Measurements from ENCODE around the gene SMIM45.

- TF ChIP-seq POLR2A (IDR thresholded peaks at IDR 0.05; ENCODE audit: low read length) = no peak
- TF ChIP-seq GATA1 (IDR thresholded peaks at IDR 0.05; ENCODE audit: low read depth, low read length) = no peak
Measured at GRCh38 chr22:41913842-41914534, 38.0 kb upstream of the SMIM45 start.

All from erythroblast (primary cell).